Mucosa of descending colon (tissue), 3 donors: ENCODE data around the gene DCLK1. TPM values are rescaled to one million over a fixed set of nuclear protein-coding genes. Genes with fewer than 3 reads are reported as not detected.

ENCODE experiments used
- ATAC-seq: fragments of 200-7000 bp; cut with Tn5 transposase; one replicate; pipeline ENCODE4 v1.9.1; 2020; ENCODE audit warnings: mild to moderate bottlenecking, moderate library complexity
- DNase-seq, 3 donors: peaks; one replicate each; pipeline ENCODE4 v3.0.0-alpha.2; 2020
- H3K36me3 ChIP-seq: fragments of 200-600 bp; one replicate; pipeline ENCODE4 v1.8.0; 2021; ENCODE audit warnings: low read depth, mild to moderate bottlenecking
- H3K4me1 ChIP-seq: fragments of 200-600 bp; one replicate; pipeline ENCODE4 v1.8.0; 2021; ENCODE audit warnings: low read depth, mild to moderate bottlenecking
- H3K4me3 ChIP-seq: fragments of 200-600 bp; one replicate; pipeline ENCODE4 v1.8.0; 2021; ENCODE audit warnings: mild to moderate bottlenecking
- H3K9me3 ChIP-seq: fragments of 200-600 bp; one replicate; pipeline ENCODE4 v1.8.0; 2021; ENCODE audit warnings: mild to moderate bottlenecking
- CTCF ChIP-seq: fragments of 200-600 bp; IDR thresholded peaks from one replicate; pipeline ENCODE4 v1.8.0; 2022; ENCODE audit warnings: antibody characterized with exemption, mild to moderate bottlenecking
- intact Hi-C, 2 donors: fragments of 100-400 bp; cut with DNase I in 1 of 2; cut with micrococcal nuclease in 1 of 2; formaldehyde crosslinking; loops; one replicate each; pipeline versions ENCODE4 v1.11.0 to v1.11.1; 2022; cut with DNase I, micrococcal nuclease
- total RNA-seq, 3 donors: library from RNA; stranded (reverse); fragmentation: NEBNext Ultra II Directional in 2 of 3; extraction: Animal tissue kit (Norgen Biotek cat#: 25700) in 2 of 3; gene quantifications; one replicate each; pipeline versions ENCODE4 v1.2.1 to v1.2.4, GENCODE V29; 2021 to 2023
- donor health status: DM: no; HTN: no; CAD: no; lungs with moderate emphysema.
- donor health status: DM: no; HTN: no; CAD: no.
- donor health status: DM: no; HTN: yes; CAD: no.

DCLK1 gene
- total RNA-seq, 3 donors from 2014 or later = 2.6 to 17.9 (median 12.7) TPM

DNA sequence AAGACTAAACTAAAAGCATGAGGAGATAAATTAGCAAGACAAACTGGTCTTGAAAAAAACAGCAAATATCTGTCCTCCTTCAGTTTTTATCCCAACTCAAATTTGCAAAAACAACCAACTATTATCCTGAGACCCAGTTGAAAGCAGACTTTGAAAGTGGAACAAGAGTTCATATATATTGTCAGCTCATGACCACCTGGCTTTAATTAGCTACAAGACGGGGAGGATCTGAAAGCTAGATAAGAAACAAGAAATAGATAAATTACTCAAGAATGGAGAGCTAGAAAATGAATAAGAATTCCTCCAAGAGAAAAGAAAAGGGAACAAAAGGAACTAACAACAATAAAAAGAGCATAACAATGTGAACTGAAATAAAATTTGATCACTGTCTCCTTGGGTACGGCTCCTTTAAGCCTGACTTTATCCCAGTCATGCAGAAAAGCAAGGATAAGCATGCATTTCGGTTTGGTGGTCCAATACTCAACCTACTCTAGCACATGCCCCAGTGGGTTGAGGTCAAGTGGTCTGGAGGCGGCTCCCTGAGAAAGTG, 246.9 kb downstream of the DCLK1 start:
- no peak for TF ChIP-seq CTCF
- no peaks in the 10 kb centered on the region for H3K36me3 ChIP-seq
- DNase-seq = no peak
- H3K4me3 ChIP-seq = no peak overlapping the region
- ATAC-seq = no peak
- no peaks in the 10 kb centered on the region for H3K4me1 ChIP-seq
- no peaks in the 10 kb centered on the region for H3K9me3 ChIP-seq
- intact Hi-C loops = no loop called here

DNA sequence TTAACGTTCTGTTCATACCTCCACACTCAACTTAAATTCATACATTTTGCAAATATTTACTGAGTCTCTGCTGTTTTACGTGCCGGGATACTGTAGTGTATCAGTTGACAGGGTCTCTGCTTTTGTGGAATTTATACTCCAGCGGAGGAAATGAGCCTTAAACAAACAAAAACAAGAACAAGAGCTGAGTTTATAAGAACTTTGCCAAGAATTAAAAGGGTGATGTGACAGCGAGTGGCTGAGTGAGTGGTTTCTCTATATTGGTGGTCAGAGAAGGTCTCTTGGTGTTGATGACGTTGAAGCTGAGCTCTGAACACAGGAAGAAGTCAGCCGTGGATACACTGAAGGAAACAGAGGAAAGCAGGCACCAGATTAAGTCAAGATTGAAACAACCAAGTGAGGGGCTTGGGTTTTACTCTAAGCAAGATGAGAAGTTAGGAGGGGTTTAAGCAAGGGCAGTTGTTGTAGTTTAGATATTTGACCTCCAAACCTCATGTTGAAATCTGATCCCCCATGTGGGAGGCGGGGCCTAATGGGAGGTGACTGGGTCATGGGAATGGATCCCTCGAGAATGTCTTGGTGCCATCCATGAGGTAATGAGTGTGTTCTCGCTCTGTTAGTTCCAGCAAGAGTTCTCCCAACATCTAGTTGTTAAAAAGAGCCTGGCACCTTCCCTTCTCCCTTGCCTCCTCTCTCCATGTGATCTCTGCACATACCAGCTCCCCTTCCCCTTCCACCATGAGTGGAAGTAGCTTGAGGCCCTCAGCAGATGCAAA, 248.3 kb downstream of the DCLK1 start:
- no peaks in the 10 kb centered on the region for H3K9me3 ChIP-seq
- DNase-seq (no peak), ATAC-seq (no peak)
- no peaks in the 10 kb centered on the region for H3K36me3 ChIP-seq
- no peaks in the 10 kb centered on the region for H3K4me1 ChIP-seq
- TF ChIP-seq CTCF = no peak
- intact Hi-C loops = no loop called here
- H3K4me3 ChIP-seq = no peak overlapping the region

DNA sequence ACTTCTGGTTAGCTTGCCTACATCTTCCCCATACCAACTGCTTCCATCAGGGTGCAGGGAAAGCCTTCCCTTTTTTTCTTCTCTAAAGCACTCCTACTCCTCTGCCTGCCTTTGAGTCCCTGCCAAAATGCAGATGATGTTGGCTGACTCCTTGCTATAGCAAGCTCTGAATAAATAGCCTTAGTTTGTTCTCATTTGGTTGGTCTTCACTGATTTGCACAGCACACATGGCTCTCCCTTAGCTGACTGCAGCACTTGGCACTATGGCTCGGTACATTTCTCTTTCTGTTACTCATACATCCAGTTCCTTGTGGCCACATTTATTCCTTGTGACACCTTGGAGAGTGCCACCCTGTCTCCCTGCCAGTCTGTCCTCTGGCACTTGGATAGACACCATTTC, 249.8 kb downstream of the DCLK1 start:
- no peaks in the 10 kb centered on the region for H3K9me3 ChIP-seq
- TF ChIP-seq CTCF = no peak
- no peaks in the 10 kb centered on the region for H3K4me1 ChIP-seq
- ATAC-seq = no peak
- intact Hi-C loops = no loop called here
- DNase-seq = no peak
- no peaks in the 10 kb centered on the region for H3K36me3 ChIP-seq
- no peak overlapping the region for H3K4me3 ChIP-seq

- no peak for TF ChIP-seq CTCF
- Histone ChIP-seq H3K36me3 (no peaks in the 10 kb centered on the region), H3K9me3 (no peaks in the 10 kb centered on the region), H3K4me1 (no peaks in the 10 kb centered on the region), H3K4me3 (no peak overlapping the region)
- DNase-seq (no peak), ATAC-seq (no peak)
- intact Hi-C loops = no loop called here
These were observed 252.1 kb downstream of the DCLK1 start for GRCh38 chr13:35879111-35879510.

- ATAC-seq (no peak), DNase-seq (no peak)
- intact Hi-C loops = no loop called here
- H3K4me3 ChIP-seq = no peak overlapping the region
- H3K9me3 ChIP-seq = no peaks in the 10 kb centered on the region
- TF ChIP-seq CTCF = no peak
- H3K4me1 ChIP-seq = no peaks in the 10 kb centered on the region
- no peaks in the 10 kb centered on the region for H3K36me3 ChIP-seq
These were observed 254.6 kb downstream of the DCLK1 start for GRCh38 chr13:35876601-35877000.
